ENCODE data around the gene KDM4C.

KDM4C gene

DNA sequence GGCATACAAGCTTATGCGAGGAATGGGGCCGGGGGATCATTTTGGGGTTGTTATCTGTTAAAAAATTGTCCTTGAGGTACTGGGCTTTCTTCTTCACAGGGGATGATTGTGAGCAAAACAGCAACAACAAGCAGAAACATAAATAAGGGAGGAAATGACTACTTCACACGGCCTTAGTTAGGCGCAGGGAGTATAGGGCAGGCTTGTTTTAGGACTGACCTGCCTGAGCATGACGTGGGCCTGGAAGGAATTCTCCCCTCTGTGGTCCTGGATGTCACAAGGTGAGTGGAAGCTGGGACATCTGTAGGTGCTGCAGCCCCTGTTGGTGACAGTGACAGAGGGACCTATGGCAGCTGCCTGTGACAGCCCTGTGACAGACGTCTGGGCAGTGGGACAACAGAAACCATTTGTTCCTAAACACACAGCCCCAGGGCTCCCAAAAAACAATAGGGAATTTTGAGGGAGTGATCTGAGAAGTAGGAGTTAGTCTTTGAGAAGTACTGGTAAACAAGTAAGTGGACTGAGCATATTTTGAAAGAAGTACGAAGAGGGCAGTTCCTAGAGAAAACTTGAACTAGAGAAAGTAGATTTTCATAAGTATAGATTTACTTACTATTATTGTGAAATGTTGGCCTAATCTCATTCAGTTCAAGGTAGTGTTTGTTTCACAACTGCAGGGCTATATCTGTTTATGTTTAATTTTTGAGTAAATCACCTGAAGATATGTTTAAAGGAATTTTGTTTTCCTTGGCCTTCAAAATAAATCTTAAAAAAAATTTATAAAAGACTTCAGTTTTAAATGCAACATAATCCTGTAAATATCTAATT is 113.1 kb downstream of the KDM4C start:
- DNase-seq: no peak

DNA sequence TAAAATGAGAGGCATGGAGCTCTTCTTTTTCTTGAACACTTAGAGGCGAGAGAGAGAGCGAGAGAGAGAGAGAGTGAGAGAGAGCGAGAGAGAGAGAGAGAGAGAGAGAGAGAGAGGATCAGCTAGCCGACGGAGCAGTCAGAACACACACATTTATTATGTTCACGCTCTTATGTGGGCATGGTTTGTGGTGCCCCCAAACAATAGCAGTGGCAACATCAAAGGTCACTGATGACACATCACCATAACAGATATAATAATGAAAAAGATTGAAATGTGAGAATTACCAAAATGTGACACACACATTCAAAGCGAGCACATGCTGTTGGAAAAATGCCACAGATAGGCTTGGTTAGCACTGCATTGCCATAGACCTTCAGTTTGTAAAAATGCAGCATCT is 116.1 kb downstream of the KDM4C start:
- no peak for DNase-seq

DNA sequence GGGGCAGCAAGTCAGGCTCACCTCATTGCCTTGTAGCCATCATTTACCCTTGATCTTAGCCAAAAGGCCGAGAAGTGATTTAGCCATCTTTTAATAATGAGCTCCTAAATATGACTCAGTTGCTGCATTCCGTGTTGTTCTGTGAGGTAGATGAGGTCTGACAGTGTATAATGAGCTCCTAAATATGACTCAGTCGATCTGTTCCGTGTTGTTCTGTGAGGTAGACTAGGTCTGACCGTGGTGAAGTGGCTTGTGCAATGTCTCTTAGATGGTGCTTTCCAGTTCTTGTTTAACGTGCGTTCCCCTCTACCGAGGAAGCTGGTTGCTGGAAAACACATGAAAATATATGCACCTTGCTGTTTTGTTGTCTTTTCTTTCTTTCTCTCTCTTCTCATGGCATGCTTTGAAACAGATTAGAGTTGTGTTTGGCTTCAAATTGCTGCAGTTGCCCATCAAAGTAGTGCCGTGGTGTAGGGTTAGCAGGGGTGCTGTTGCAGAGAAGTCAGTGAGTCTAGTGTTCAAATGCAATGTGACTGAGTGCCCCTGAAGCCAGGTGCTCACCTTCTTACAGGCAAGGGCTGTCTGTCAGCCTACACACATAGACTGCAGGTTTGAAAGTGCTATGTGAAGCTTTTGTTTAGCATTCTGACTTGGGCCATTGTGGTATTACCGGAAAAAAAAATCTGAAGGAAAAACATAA is 118.6 kb downstream of the KDM4C start:
- no peak for DNase-seq

DNA sequence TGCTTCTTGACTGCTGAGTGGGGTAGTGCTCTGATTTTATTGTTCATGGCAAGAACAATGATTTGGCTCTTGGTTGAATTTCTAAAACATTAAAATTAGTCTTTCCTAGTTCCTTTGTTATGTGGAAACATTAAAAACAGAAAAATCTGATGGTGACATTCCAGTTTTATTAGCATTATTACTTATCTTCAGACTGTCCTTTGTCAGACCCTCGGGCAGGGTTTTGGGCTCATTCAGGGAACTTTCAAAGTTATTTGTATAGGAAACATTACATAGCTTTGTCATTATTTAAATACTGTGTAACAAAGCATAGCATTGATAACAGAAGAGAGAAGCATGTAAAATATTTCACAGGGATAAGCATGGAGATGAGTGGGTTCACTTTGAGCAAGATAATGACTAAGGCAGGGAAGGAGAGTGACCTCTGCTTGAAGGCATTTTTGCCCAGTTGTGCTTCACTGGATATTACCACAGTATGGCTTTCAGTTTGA is 119.9 kb downstream of the KDM4C start:
- DNase-seq: no peak

DNA sequence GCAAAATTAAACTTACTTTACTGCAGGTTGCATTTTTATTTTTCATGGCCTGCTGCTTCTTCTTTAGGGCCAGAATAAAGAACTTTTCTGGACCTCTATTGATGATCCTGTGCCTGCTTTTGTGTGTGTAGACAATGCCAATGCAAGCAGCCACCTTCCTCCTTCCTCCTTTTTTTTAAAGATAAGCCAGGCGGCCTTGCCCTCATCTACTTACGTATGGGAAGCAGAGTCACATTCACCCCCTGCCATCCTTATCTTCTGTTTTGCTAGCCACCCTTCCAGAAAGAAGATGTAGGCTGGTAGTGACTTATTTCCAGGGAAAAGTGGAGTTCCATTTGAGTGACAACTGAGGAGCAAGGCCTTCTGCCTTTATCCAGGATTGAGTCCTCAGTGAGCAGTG is 122.9 kb downstream of the KDM4C start:
- DNase-seq: no peak

GRCh38 chr9:6884101-6884500 is 126.3 kb downstream of the KDM4C start:
- no peak for DNase-seq

DNA sequence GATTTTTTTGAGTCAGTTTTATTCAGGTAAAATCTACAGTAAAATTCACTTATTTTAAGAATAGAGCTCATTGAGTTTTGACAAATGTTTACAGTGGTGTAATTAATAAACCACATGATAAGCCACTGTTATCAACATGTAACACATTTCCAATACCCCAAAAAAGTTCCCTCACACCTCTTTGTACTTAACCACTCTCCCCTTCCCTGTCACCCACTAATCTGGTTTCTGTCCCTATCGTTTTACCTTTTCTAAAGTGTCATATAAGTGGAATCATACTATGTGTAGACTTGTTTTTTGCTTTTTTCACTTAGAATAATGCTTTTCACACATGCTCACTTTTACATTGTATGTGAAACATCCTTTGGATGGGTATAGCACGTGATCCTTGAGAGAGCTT is 127.2 kb downstream of the KDM4C start:
- no peak for DNase-seq

- no peak for DNase-seq
Measured at GRCh38 chr9:6887051-6887450, 129.3 kb downstream of the KDM4C start.

GRCh38 chr9:6889868-6890267 is 132.1 kb downstream of the KDM4C start:
- DNase-seq: no peak

- no peak for DNase-seq
Measured at GRCh38 chr9:6893350-6894131, 135.8 kb downstream of the KDM4C start.

DNA sequence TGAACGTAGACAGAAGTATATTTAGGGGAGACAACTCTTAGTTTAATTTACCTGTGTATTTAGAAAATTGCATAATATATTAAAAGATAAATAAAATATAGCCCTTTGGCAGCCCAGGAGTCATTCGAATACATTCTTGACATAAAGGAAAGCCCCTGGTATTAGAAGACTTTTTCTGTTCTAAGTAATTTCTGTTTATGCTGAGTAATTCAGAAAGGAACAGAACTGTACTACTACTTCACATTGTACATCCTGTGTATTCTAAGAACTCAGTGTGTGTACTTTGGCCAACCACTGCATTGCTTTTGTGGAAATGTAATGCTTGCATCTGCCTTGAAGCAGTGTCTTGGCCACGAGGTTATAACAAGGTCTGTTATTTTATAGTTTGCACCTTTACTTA is 136.4 kb downstream of the KDM4C start:
- DNase-seq: no peak

GRCh38 chr9:6895754-6896153 is 138.0 kb downstream of the KDM4C start:
- DNase-seq: no peak

DNA sequence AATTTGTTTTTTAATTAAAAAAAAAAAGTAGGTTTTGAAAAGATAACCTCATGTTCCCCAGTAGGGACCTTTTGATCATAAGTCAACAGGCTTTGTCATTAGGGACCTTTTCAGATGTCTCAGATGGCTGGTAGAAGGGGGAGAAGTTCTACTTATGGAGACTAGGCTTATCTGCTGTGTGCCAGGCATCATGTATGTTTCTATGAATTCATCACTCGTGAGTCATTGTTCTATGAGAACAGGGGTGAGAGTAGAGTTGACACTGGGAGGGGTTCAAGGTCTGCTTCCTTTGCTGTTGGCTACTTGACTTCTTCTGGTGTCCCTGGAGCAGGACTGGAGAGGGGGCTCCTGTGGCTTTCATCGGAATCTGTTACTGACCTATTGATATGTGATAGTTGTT is 138.8 kb downstream of the KDM4C start:
- no peak for DNase-seq

GRCh38 chr9:6897207-6897822 is 139.5 kb downstream of the KDM4C start:
- no peak for DNase-seq

GRCh38 chr9:6897898-6898302 is 140.1 kb downstream of the KDM4C start:
- no peak for DNase-seq

GRCh38 chr9:6899274-6899673 is 141.5 kb downstream of the KDM4C start:
- DNase-seq: no peak

DNA sequence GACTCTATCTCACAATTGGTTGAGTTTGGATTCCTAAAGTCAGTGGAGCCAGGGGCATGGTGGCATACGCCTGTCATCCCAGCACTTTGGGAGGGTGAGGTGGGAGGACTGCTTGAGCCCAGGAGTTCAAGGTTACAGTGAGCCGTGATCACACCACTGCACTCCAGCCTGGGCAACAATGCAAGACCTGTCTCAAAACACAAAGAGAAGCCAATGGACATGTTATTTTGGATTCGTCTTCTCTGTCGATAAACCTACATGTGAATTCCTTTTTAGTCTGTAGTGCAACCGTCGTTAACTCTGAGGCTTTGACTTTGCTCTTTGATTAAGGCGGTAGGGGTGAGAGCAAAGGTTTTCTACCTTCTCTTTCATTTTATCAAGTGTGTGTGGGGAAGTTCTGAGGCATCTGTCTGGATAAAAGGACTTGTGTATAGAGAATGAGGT is 142.7 kb downstream of the KDM4C start:
- DNase-seq: no peak

DNA sequence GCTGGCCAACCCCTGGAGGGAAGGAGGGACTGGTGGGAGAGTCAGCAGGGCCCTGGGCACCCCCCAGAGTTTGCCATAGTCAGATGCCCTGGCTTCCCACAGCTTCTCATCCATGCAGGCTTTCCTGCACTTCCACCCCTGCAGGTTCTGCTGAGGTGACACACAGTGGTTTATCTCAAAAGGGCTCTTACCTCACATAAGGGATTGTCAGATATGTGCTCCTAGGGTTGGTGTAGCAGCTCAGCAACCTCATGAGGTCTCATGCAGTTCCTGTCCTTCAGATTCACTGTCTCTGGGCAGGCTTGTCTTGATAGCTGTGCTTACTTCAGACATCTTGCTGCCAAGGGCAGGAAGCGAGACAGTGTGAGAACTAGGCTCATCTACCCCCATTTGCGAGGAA is 143.4 kb downstream of the KDM4C start:
- no peak for DNase-seq

DNA sequence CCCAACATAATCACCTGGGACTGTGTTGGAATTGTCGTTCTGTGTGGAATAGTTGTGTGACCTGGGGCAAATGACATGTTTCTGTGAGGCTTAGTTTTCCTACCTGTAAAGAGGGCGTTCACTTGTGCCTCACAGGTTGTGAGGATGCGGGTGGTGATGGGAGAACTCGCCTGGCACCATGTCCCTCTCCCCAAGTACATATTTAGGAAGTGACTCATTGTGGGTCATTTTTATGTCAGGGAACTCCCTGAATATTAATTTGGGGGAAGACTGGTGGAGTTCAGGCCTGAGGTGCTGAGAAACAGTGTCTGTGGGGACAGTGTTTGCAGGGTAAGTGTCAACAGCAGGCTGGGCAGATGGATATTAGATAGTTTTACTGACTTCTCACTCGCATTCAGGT is 144.7 kb downstream of the KDM4C start:
- DNase-seq: no peak

- DNase-seq: no peak
Measured at GRCh38 chr9:6904371-6904770, 146.6 kb downstream of the KDM4C start.

DNA sequence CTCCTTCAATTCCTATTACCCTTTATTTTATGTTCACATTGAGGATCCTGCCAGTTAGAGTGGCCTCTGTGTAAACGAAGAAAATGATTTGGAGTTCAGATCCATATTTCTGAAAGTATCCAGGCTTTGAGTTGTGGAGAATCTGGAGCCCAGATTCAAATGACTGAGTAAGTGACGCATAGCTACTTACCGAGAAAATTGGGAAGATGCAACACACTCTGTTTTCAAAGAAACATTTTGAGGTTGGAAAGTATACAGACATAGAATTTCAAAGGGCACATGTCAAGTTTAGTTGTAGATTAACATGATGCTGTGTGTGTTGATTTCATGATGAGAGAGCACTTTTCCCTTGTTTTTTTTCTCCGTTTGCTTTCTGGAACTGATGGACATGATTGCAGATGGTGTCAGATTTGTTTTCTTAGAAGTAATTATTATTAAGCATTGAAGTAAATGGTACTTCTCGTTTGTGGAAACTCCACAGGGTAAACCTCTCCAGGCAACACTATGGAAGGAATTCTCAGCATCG is 148.1 kb downstream of the KDM4C start:
- no peak for DNase-seq

GRCh38 chr9:6907772-6908381 is 150.1 kb downstream of the KDM4C start:
- peak; percentile 42 for DNase-seq
